Activated T-helper 17 cell treated with anti-CD3 and anti-CD28 coated beads, Interleukin-2, amount 50 U/mL, for 72 hours (primary cell): ENCODE measurements around the gene GKN1. TPM values are rescaled to one million over a fixed set of nuclear protein-coding genes. Genes with fewer than 3 reads are reported as not detected.

Experiments used
- ATAC-seq: fragments of 150-1000 bp; cut with Tn5 transposase; replicated peaks from 2 replicates; pipeline ENCODE4 v1.10.0; 2021; ENCODE audit warnings: mild to moderate bottlenecking, moderate library complexity
- H3K27ac Mint-ChIP-seq: one replicate; pipeline ENCODE4 v1.8.0; 2022; ENCODE audit warnings: mixed read lengths
- H3K27me3 Mint-ChIP-seq: one replicate; pipeline ENCODE4 v1.8.0; 2022; ENCODE audit warnings: mixed read lengths
- H3K36me3 Mint-ChIP-seq: one replicate; pipeline ENCODE4 v1.8.0; 2022; ENCODE audit warnings: low read depth, mild to moderate bottlenecking, mixed read lengths
- H3K4me1 Mint-ChIP-seq: one replicate; pipeline ENCODE4 v1.8.0; 2022; ENCODE audit warnings: mixed read lengths
- H3K4me3 Mint-ChIP-seq: one replicate; pipeline ENCODE4 v1.8.0; 2022; ENCODE audit warnings: mild to moderate bottlenecking, mixed read lengths
- H3K9me3 Mint-ChIP-seq: one replicate; pipeline ENCODE4 v1.8.0; 2022; ENCODE audit warnings: mixed read lengths
- total RNA-seq, 2 donors: library from RNA; stranded (reverse); gene quantifications; one replicate each; pipeline ENCODE4 v1.2.3, GENCODE V29; 2022

GKN1 gene
- total RNA-seq, 2 donors from 2014 or later = not detected

DNA sequence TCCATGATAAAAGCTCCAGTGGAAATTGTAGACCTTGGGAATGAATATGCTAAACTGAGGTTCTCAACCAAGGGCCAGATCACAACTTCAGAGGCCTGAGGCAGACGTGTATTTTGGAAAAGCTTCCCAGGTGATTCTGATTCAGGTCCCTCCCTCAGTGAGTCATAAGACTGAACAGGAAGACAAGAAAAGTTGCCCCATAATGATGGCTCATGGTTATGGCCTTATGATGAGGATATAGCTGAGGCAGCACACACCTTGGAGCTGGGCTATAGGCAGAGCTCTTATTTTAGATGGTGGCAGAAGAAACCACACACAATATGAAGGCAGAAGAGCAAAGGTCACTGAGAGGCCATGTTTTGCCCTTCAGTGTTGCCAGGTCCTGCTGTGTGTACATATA is 48.1 kb downstream of the GKN1 start:
- H3K4me3 Mint-ChIP-seq = no peak overlapping the region
- no peak for ATAC-seq
- H3K27me3 Mint-ChIP-seq = peaks cover 41% of the 10 kb centered on the region
- no peaks in the 10 kb centered on the region for H3K4me1 Mint-ChIP-seq
- H3K9me3 Mint-ChIP-seq = no peaks in the 10 kb centered on the region
- H3K27ac Mint-ChIP-seq = no peak overlapping the region
- H3K36me3 Mint-ChIP-seq = no peaks in the 10 kb centered on the region

DNA sequence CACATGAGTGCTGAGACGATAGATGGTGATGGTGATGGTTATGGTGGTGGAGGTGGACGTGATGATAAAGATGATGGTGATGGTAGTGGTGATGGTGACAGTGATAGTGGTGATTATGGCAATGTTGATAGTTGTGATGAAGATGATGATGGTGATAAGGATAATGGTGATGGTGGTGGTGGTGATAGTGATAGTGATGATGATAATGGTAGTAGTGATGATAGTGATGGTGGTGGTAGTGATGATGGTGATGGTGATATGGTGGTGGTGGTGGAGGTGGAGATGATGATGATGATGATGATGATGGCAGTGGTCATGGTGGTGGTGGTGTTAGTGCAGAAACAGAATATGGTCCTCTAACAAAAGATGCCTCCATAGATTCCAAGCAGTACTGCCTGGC is 48.8 kb downstream of the GKN1 start:
- H3K4me3 Mint-ChIP-seq = no peak overlapping the region
- H3K27me3 Mint-ChIP-seq = peaks cover 37% of the 10 kb centered on the region
- no peaks in the 10 kb centered on the region for H3K4me1 Mint-ChIP-seq
- no peaks in the 10 kb centered on the region for H3K36me3 Mint-ChIP-seq
- no peak overlapping the region for H3K27ac Mint-ChIP-seq
- H3K9me3 Mint-ChIP-seq = no peaks in the 10 kb centered on the region
- no peak for ATAC-seq

DNA sequence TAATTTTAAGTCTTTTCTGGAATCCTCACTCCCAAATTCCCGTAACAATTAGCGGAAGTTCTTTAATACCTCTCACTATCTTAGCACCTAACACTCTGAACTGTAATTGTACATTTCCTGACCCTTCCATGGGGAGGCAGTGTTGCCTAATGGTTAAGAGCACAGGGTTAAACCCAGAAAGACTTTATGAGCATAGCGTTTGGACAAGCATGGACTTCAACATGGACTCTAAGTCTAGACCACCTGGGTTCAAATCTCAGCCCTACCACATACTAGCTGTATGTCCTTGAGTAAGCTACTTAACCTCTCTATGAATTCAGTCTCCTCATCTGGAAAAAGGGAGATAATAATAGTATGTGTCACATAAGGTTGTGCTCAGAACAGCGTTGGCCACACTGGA is 51.6 kb downstream of the GKN1 start:
- ATAC-seq = peak; percentile 50
- Mint-ChIP-seq H3K4me1 (no peaks in the 10 kb centered on the region), H3K36me3 (no peaks in the 10 kb centered on the region), H3K27me3 (peaks cover 19% of the 10 kb centered on the region), H3K9me3 (no peaks in the 10 kb centered on the region), H3K4me3 (no peak overlapping the region), H3K27ac (no peak overlapping the region)

DNA sequence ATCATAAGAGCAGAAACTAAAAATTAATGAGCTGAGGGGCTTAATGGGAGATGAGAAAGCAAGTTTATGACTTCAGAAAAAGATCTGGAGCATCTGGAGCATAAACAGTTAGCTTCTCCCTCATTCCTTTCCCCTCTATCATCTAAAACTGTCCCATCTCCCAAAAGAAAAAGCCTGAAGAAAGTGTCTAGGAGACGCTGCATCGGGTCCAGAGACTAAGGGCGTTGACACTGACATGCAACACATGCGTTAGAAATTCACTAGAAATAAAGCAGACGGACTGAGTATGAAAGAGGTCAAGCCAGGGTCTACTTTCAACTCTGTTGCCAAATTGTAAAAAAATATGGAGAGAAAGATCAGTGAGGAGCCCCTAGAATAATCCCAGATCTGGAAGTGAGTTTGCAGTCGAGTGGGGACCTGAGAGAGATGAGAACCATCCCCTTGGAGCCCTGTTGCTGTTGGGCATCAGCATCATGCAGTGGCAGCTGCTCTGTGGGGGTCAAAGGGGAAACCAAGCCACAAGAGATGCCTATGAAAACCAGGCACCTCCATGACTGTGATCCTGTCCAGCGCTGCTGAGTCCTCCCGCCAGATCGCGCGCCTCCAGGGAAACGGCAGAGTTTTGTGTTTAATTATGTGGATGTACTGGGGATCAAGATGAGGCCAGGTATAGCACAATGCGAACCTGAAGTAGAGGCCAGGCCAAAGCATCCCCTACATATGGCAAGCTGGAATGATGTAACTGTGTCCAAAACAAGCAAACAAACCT is 52.4 kb downstream of the GKN1 start:
- Mint-ChIP-seq H3K4me1 (no peaks in the 10 kb centered on the region), H3K4me3 (no peak overlapping the region), H3K27ac (no peak overlapping the region), H3K36me3 (no peaks in the 10 kb centered on the region), H3K9me3 (no peaks in the 10 kb centered on the region), H3K27me3 (peaks cover 15% of the 10 kb centered on the region)
- no peak for ATAC-seq

Other genes with a start within 250 kb of the GKN1 start
- gene ARHGAP25, start 239.8 kb upstream of the GKN1 start, total RNA-seq = 10 to 100 TPM; 54.0 to 95.9 TPM
- gene BMP10, start 103.2 kb upstream of the GKN1 start, total RNA-seq = not detected
- not detected for gene GKN2, start 21.7 kb upstream of the GKN1 start, total RNA-seq
- under 1 TPM in 1 of 2 donors, not detected in 1; 0.11 TPM for gene ANTXR1, start 38.5 kb downstream of the GKN1 start, total RNA-seq